ENCODE measurements around the gene LMOD2.

DNA sequence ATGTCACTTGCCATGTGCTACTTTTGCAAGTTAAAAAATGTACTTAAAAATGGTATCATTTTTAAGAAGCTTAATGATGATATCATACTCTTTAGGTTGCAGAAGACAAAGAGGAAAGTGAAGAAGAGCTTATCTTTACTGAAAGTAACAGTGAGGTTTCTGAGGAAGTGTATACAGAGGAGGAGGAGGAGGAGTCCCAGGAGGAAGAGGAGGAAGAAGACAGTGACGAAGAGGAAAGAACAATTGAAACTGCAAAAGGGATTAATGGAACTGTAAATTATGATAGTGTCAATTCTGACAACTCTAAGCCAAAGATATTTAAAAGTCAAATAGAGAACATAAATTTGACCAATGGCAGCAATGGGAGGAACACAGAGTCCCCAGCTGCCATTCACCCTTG is 6.1 kb downstream of the LMOD2 start:
- TF ChIP-seq, protein P1, sequence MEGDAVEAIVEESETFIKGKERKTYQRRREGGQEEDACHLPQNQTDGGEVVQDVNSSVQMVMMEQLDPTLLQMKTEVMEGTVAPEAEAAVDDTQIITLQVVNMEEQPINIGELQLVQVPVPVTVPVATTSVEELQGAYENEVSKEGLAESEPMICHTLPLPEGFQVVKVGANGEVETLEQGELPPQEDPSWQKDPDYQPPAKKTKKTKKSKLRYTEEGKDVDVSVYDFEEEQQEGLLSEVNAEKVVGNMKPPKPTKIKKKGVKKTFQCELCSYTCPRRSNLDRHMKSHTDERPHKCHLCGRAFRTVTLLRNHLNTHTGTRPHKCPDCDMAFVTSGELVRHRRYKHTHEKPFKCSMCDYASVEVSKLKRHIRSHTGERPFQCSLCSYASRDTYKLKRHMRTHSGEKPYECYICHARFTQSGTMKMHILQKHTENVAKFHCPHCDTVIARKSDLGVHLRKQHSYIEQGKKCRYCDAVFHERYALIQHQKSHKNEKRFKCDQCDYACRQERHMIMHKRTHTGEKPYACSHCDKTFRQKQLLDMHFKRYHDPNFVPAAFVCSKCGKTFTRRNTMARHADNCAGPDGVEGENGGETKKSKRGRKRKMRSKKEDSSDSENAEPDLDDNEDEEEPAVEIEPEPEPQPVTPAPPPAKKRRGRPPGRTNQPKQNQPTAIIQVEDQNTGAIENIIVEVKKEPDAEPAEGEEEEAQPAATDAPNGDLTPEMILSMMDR (IDR thresholded peaks at IDR 0.05): no peak
- TF ChIP-seq POLR2A (IDR thresholded peaks at IDR 0.05) (no peak), POLR2AphosphoS5 (IDR thresholded peaks at IDR 0.05) (no peak)
